HG03575 (cell line): ENCODE data around the gene RAB22A.
"Not testable (repeated sequence)": the region's sequence is repeated elsewhere in the genome, so short reads cannot be mapped to it uniquely, and the experiment has no call there.

ENCODE experiments used
- ATAC-seq: cut with Tn5 transposase; IDR thresholded peaks from one replicate; pipeline ENCODE4 v1.9.1; 2021; ENCODE audit not compliant: unreplicated experiment, insufficient number of reproducible peaks, low FRiP score; ENCODE audit errors: extremely low read depth

The RAB22A gene

DNA sequence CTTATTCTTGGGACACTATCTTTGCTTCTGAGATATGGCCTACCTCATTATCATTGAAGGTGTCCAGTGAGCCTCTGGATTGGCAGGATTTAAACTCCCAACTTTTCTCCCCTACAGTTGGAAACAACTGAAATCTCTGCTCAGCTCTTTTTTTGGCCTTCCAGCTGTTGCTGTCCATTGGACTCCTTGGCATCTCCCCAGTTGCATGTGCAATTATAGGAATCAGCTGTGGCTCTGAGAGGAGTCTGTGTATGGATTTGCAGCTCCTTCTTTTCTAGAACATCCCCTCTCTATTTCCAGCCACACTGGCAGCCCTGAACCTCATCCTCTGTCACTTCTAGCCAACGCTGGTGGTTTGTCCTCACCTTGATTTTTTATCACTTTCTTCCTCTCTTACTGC is 21.2 kb downstream of the RAB22A start:
- no peak for ATAC-seq

DNA sequence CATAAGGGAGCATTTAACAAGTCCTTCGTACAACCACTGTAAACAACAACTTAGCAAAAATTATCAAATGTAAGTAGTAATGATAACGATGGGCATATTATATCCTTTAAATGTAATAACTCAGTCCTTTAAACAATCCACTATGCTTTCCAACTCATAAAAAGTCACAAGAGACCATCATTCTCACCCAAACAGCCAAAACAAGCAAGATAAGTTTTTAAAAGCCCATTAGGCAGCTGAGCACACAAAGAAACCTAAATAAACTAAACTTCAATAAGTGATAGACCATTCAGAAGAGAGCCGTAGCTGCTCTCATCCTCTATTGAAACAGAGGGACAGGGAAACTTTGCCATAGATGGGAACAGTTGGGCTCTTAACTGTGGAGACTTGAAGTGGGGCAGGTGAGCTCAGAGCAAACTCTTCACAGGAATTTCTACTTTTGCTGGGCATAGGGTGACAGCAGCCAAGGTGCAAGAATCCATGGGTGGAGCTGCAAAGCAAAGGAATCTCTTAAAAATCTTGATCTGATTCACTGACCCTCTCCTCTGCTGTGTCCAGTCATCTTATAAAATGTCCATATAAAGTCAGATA is 22.5 kb downstream of the RAB22A start:
- ATAC-seq: no peak

GRCh38 chr20:58339741-58340140 is 30.2 kb downstream of the RAB22A start:
- no peak for ATAC-seq

DNA sequence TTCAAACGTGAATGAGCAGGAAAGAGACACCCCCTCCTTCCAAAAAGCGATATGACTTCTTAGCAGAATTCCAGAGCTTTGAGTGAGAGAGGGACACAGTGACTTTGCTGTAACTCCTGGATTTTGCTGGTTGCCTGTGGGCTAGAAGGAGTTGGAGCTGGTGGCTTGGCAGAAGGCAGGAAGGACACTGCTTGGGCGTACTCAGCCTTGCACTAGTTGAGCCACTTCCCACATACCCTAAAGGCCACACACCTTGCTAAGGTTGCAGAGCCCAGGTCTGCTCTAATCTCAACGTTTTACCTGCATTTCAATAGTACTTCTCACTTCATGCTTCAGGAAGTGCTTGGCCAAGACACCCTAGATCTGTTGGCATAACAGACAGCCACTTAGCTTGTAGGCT is 30.6 kb downstream of the RAB22A start:
- ATAC-seq: no peak

DNA sequence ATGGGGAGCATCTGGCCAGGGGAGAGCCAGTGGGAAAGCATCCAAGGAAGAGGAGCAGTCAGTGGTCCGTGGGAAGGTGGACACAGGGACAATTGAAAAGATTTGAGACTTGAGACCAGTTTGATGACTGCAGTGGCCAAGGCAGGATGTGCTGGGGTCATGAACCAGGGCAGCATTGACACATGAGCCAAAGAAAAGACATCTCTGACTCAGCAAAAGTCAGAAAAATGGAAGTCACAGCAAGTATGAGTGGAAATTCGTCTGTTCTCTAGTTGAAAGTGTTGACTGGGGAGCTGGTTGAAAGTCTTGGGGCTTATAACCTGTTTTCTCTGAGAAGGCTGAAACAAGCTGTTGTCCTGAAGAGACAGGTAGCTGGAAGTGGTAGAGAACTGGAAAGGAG is 31.3 kb downstream of the RAB22A start:
- no peak for ATAC-seq

- no peak for ATAC-seq
These were observed 32.8 kb downstream of the RAB22A start for GRCh38 chr20:58342104-58342945.

- ATAC-seq: no peak
These were observed 35.2 kb downstream of the RAB22A start for GRCh38 chr20:58344741-58345140.

DNA sequence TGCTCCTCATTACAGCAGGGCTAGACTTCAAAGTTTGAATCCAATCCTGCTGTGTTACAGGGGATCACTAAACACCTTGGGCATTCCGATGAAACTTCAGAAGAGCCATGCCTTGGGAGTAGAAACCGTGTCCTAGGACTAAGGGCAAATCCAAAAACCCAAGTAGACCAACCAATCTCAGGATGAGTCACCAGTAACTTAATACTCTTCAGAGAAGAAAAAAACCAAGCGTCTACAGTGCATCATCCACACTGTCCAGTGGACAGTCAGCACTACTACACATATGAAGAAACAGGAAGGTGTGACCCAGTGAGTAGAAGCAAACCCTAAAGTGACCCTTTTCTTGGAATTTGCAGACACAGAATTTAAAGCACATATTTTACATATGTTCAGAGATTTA is 40.1 kb downstream of the RAB22A start:
- ATAC-seq: no peak

- ATAC-seq: no peak
These were observed 43.0 kb downstream of the RAB22A start for GRCh38 chr20:58352468-58352867.

GRCh38 chr20:58359441-58359840 is 49.9 kb downstream of the RAB22A start:
- no peak for ATAC-seq

GRCh38 chr20:58360936-58361335 is 51.4 kb downstream of the RAB22A start:
- no peak for ATAC-seq

GRCh38 chr20:58361481-58362205 is 52.1 kb downstream of the RAB22A start:
- ATAC-seq: no peak

GRCh38 chr20:58362206-58362516 is 52.6 kb downstream of the RAB22A start:
- ATAC-seq: no peak

GRCh38 chr20:58362970-58363369 is 53.5 kb downstream of the RAB22A start:
- no peak for ATAC-seq

- ATAC-seq: no peak
These were observed 57.4 kb downstream of the RAB22A start for GRCh38 chr20:58366866-58367265.

GRCh38 chr20:58372806-58373205 is 63.3 kb downstream of the RAB22A start:
- ATAC-seq: no peak

DNA sequence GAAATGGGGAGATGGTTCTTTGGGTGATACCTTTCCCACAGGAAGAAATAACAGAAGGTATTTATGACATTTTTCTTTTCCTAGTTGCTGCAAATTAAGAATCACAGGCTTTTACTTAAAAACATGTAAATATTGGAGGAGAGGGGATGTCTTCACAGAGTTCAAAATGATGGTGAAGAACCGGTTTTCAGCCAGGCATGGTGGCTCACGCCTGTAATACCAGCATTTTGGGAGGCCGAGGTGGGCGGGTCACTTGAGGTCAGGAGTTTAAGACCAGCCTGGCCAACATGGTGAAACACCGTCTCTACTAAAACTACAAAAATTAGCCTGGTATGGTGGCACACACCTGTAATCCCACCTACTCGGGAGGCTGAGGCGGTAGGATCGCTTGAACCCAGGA is 63.8 kb downstream of the RAB22A start:
- not testable (repeated sequence) for ATAC-seq

GRCh38 chr20:58374027-58374850 is 64.7 kb downstream of the RAB22A start:
- no peak for ATAC-seq
